Ovary (tissue), 9 donors: ENCODE results near the gene SLC30A7. TPM values are rescaled to one million over a fixed set of nuclear protein-coding genes. Genes with fewer than 3 reads are reported as not detected.

Experiments
- DNase-seq, 5 donors: peaks; one replicate each; pipeline ENCODE4 v3.0.0-alpha.2; 2019 to 2020
- H3K27ac ChIP-seq, 2 donors: fragments of 200-600 bp; one replicate each; pipeline versions ENCODE4 v1.5.1 to v1.8.0; 2019 to 2022
- H3K27me3 ChIP-seq: fragments of 200-600 bp; one replicate; pipeline ENCODE4 v1.8.0; 2022
- H3K36me3 ChIP-seq: fragments of 200-600 bp; sonication (generic); one replicate; pipeline ENCODE4 v1.5.1; 2019
- H3K4me1 ChIP-seq: one replicate; pipeline ENCODE4 v1.8.1; 2013; ENCODE audit warnings: mild to moderate bottlenecking, moderate library complexity; ENCODE audit not compliant: insufficient read depth
- H3K4me3 ChIP-seq: fragments of 200-600 bp; sonication (generic); one replicate; pipeline ENCODE4 v1.5.1; 2017
- H3K9me3 ChIP-seq, 2 donors: fragments of 200-600 bp in 1 of 2; sonication (generic) in 1 of 2; one replicate each; pipeline versions ENCODE4 v1.5.1 to v1.8.1; 2013 to 2019; ENCODE audit warnings: mild to moderate bottlenecking in 1 of 2, moderate library complexity in 1 of 2
- EP300 ChIP-seq: sonication (generic); formaldehyde crosslinking; IDR thresholded peaks from one replicate; pipeline ENCODE4 v1.6.1; 2017; ENCODE audit warnings: antibody characterized with exemption
- POLR2A ChIP-seq: fragments of 450-650 bp; IDR thresholded peaks from one replicate; pipeline ENCODE4 v1.6.1; 2017; ENCODE audit warnings: antibody characterized with exemption, mild to moderate bottlenecking, moderate library complexity
- WGBS, 3 donors: extraction: QIAGEN DNeasy Blood & Tissue Kit in 1 of 3; methylation state at CpG; one replicate each; pipeline versions ENCODE4 v1.1.5 to v1.1.7; 2013 to 2017; 5-methylcytosine and 5-hydroxymethylcytosine counted together
- intact Hi-C, 4 donors: fragments of 100-400 bp; cut with DNase I; formaldehyde crosslinking; loops; one replicate each; pipeline versions ENCODE4 v1.11.0 to v1.15.1; 2022 to 2023
- polyA plus RNA-seq, 2 donors: library from polyadenylated mRNA; stranded (reverse); fragments of 200-250 nt in 1 of 2; fragments of 350-450 nt in 1 of 2; fragmentation: Illumina TruSeq in 1 of 2; extraction: RNeasy Lipid Tissue Mini Kit (QIAGEN cat#74804) in 1 of 2; gene quantifications; one replicate each; pipeline ENCODE4 v1.2.3, GENCODE V29; 2013 to 2014
- total RNA-seq, 7 donors: library from RNA; depleted of rRNA in 2 of 7; stranded (reverse); fragments of >200 nt in 2 of 7; fragmentation: NEBNext Ultra II Directional in 3 of 7; extraction: Animal tissue kit (Norgen Biotek cat#: 25700) in 3 of 7; gene quantifications; one replicate each; pipeline versions ENCODE4 v1.1.0 to v1.2.4, GENCODE V29; 2016 to 2023
- TF ChIP-seq, protein P1 (sequence below), 3 donors: fragments of 450-650 bp in 2 of 3; fragments of 200-600 bp in 1 of 3; IDR thresholded peaks; one replicate each; pipeline versions ENCODE4 v1.5.1 to v1.8.0; 2016 to 2022; ENCODE audit warnings: antibody characterized with exemption in 3 of 3, mild to moderate bottlenecking in 1 of 3
- donor health status: DM: no; HTN: no; CAD: no; lungs with moderate emphysema.
- donor health status: DM: no; HTN: no; CAD: no.
- donor health status: Bipolar disorder and iron deficiency.
- donor health status: DM: yes; HTN: yes; CAD: no.
- donor health status: DM: no; HTN: no; CAD: no.
- donor health status: DM: yes; HTN: yes; CAD: no.

The SLC30A7 gene
- total and polyA plus RNA-seq, 9 donors: 4.1 to 25.3 (median 15.4) TPM

DNA sequence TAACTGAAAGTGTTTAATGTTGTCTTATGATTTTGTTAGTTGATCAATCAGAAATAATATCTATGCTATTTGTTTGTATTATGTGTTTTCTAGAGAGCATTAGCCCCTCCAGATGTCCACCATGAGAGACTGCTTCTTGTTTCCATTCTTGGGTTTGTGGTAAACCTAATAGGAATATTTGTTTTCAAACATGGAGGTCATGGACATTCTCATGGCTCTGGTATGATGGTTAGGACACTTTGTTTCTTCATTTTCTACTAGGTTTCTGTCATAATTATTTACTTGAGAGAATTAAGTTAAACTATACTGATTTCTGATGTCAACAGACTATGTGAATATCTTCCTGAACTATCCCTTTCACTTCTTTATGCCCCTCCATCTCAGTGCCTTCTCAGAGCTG is 16.1 kb downstream of the SLC30A7 start:
- no peak overlapping the region for H3K4me3 ChIP-seq
- no peaks in the 10 kb centered on the region for H3K4me1 ChIP-seq
- intact Hi-C loops: loop anchor here in 1 of 4 donors (10.0 kb wide), 1 partner anchor 73 kb away; no protein-coding TSS in a partner anchor
- DNase-seq: no peak
- H3K9me3 ChIP-seq: no peaks in the 10 kb centered on the region
- no peak overlapping the region for H3K27ac ChIP-seq
- no peaks in the 10 kb centered on the region for H3K27me3 ChIP-seq
- no peaks in the 10 kb centered on the region for H3K36me3 ChIP-seq
- TF ChIP-seq EP300: no peak
- TF ChIP-seq, protein P1, sequence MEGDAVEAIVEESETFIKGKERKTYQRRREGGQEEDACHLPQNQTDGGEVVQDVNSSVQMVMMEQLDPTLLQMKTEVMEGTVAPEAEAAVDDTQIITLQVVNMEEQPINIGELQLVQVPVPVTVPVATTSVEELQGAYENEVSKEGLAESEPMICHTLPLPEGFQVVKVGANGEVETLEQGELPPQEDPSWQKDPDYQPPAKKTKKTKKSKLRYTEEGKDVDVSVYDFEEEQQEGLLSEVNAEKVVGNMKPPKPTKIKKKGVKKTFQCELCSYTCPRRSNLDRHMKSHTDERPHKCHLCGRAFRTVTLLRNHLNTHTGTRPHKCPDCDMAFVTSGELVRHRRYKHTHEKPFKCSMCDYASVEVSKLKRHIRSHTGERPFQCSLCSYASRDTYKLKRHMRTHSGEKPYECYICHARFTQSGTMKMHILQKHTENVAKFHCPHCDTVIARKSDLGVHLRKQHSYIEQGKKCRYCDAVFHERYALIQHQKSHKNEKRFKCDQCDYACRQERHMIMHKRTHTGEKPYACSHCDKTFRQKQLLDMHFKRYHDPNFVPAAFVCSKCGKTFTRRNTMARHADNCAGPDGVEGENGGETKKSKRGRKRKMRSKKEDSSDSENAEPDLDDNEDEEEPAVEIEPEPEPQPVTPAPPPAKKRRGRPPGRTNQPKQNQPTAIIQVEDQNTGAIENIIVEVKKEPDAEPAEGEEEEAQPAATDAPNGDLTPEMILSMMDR (IDR thresholded peaks at IDR 0.05): no peak
- TF ChIP-seq POLR2A: no peak

DNA sequence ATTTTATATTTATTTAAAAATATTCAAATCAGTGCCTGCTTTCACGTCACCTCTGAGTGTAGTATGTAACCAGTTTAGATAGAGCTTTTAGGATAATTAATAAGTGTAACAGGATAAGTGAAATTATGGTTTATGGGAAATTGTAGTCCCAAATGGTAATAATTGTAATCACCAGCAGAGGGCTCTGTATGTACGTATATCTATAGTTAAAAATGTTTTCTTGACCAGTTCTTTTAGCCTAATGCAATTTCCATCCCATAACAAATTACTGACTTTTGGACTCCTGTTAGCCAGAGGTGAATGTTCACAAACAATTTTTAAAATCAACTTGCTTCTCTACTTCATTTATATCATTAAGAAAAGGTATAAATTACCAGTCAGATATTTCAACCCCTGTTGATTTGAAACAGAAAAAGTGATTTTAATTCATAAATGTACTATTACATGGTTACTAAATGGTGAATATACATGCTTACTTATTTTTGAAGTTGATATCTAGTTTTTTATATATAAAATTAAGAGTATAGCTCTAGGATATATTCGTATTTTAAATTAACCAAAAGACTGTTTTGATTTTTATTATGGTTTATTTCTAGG is 25.3 kb downstream of the SLC30A7 start:
- intact Hi-C loops: loop anchor here in 2 of 4 donors (10.0 kb wide), 3 partner anchors 314 to 374 kb away; partner anchors contain the start of gene S1PR1 (in 1 of the 2)
- no peaks in the 10 kb centered on the region for H3K36me3 ChIP-seq

DNA sequence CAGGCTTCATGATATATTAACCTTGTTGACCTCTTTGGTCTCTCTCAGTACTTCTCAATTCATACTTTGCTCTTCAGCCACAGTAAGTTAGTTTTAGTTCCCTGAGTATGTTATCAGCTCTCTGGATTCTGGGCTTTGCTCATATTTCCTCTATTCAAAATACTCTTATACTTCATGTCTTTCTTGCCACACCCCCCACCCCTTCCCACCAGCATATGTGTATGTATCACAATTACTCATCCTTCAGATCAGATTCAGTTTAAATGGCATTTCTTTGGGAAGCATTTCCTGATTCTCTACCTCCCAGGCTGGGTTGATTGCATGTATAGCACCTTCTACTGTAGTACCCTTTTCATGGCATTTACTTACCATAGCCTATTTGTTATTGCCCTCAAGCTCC is 28.3 kb downstream of the SLC30A7 start:
- Histone ChIP-seq H3K27me3 (no peaks in the 10 kb centered on the region), H3K27ac (no peak overlapping the region), H3K4me1 (no peaks in the 10 kb centered on the region), H3K9me3 (no peaks in the 10 kb centered on the region), H3K4me3 (no peak overlapping the region), H3K36me3 (no peaks in the 10 kb centered on the region)
- intact Hi-C loops: loop anchor here in 2 of 4 donors (10.0 kb wide), 3 partner anchors 311 to 371 kb away; partner anchors contain the start of gene S1PR1 (in 1 of the 2)
- TF ChIP-seq EP300 (no peak), POLR2A (no peak)
- TF ChIP-seq, protein P1 (IDR thresholded peaks at IDR 0.05): no peak
- DNase-seq: no peak

More for the DNA sequence above, 25.3 kb downstream of the SLC30A7 start:
- H3K9me3 ChIP-seq: no peaks in the 10 kb centered on the region
- no peak for TF ChIP-seq POLR2A
- TF ChIP-seq, protein P1 (IDR thresholded peaks at IDR 0.05): peak; percentile 36 to 54 (median 48)
- no peak overlapping the region for H3K4me3 ChIP-seq
- no peak for DNase-seq
- no peaks in the 10 kb centered on the region for H3K4me1 ChIP-seq
- H3K27me3 ChIP-seq: no peaks in the 10 kb centered on the region
- 37 to 40% (median 39%) methylated on average over 3 of the region's 3 CpGs for WGBS, 3 donors
- H3K27ac ChIP-seq: no peak overlapping the region

DNA sequence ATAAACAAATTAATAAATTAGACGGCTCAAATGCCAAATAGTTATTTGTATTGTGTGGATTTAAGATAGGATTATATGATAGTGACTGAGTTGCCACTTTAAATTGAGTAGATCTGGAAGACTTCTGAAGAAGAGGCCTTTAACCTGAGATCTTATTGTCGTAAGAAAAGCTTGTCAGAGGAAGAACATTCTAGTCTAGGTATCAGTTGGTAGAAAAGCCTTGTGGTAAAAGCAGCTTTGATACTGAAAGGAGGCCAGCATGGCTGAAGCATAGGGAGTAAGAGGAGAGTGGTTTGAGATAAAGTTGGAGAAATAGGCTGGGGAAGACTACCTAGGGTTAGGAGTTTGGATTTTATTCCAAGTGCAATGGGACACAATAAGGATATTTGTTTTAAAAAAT is 29.1 kb downstream of the SLC30A7 start:
- intact Hi-C loops: loop anchor here in 2 of 4 donors (10.0 kb wide), 3 partner anchors 310 to 370 kb away; partner anchors contain the start of gene S1PR1 (in 1 of the 2)
- no peak overlapping the region for H3K27ac ChIP-seq
- H3K9me3 ChIP-seq: no peaks in the 10 kb centered on the region
- H3K4me1 ChIP-seq: no peaks in the 10 kb centered on the region
- no peaks in the 10 kb centered on the region for H3K27me3 ChIP-seq
- no peak for DNase-seq
- WGBS, 3 donors: 91 to 98% (median 95%) methylated on average over 2 of the region's 2 CpGs
- no peaks in the 10 kb centered on the region for H3K36me3 ChIP-seq
- H3K4me3 ChIP-seq: no peak overlapping the region
- TF ChIP-seq POLR2A: no peak
- TF ChIP-seq EP300: no peak
- TF ChIP-seq, protein P1 (IDR thresholded peaks at IDR 0.05): no peak
